Left colon (tissue), 2 donors: ENCODE data around the gene NOP16. TPM values are rescaled to one million over a fixed set of nuclear protein-coding genes. Genes with fewer than 3 reads are reported as not detected.

Experiments used
- ATAC-seq: fragments of 200-7000 bp; cut with Tn5 transposase; one replicate; pipeline ENCODE4 v1.9.1; 2020; ENCODE audit warnings: mild to moderate bottlenecking, moderate library complexity
- DNase-seq, 2 donors: peaks; one replicate each; pipeline ENCODE4 v3.0.0-alpha.2; 2020
- intact Hi-C, 2 donors: fragments of 100-400 bp; cut with DNase I in 1 of 2; cut with micrococcal nuclease in 1 of 2; formaldehyde crosslinking; loops; one replicate each; pipeline versions ENCODE4 v1.11.2 to v1.14.0; 2022; cut with DNase I, micrococcal nuclease
- total RNA-seq, 2 donors: library from RNA; stranded (reverse); fragmentation: NEBNext Ultra II Directional; extraction: Animal tissue kit (Norgen Biotek cat#: 25700); gene quantifications; one replicate each; pipeline ENCODE4 v1.2.1, GENCODE V29; 2021
- donor health status: DM: no; HTN: no; CAD: no.
- donor health status: DM: yes; HTN: yes; CAD: no.

Gene NOP16
- total RNA-seq, 2 donors from 2014 or later, result 15.9 to 24.9 TPM

DNA sequence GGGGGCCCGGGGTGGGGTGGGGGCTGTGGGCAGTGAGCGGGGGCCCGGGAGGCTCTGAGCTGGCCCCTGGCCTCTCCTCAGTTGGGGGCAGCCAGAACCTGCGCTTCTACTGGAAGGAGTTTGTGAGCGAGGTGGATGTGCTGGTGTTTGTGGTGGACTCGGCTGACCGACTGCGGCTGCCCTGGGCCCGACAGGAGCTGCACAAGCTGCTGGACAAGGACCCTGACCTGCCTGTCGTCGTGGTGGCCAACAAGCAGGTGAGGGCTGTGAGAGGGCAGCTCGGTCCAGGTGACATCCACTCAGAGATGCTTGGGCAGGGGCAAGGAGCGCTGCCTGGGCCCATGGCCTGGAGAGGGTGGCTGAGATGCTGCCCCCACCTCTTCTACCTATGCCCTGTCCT lies 19.7 kb downstream of the NOP16 start:
- intact Hi-C loops, result no loop called here
- ATAC-seq (no peak), DNase-seq (no peak)

DNA sequence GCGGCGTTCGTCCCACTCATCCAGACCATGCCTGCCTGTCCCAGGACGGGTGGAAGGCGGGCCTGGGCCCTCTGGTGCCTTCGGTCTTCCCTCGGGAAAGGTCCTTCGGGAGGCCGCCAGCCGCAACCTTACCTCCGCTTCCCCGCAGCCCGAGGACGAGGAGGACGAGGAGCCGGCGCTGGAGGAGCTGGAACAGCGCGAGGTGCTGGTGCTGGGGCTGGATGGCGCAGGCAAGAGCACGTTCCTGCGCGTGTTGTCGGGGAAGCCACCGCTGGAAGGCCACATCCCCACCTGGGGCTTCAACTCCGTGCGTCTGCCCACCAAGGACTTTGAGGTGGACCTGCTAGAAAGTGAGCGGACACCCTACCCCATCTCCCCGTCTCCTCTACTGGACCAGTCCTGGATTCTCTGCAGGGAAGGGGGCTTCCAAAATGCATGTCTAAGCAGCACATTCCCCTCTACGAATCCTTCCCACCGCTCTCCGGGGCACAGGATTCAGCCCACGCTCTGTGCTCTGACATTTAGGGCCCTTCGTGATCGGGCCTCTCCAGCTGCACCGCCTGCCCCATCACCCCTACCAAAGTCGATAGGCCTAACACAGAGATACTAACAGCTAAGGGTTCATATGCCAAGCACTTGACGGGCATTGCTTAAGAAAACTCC lies 22.0 kb downstream of the NOP16 start:
- ATAC-seq (no peak), DNase-seq (no peak)
- intact Hi-C loops, result no loop called here

DNA sequence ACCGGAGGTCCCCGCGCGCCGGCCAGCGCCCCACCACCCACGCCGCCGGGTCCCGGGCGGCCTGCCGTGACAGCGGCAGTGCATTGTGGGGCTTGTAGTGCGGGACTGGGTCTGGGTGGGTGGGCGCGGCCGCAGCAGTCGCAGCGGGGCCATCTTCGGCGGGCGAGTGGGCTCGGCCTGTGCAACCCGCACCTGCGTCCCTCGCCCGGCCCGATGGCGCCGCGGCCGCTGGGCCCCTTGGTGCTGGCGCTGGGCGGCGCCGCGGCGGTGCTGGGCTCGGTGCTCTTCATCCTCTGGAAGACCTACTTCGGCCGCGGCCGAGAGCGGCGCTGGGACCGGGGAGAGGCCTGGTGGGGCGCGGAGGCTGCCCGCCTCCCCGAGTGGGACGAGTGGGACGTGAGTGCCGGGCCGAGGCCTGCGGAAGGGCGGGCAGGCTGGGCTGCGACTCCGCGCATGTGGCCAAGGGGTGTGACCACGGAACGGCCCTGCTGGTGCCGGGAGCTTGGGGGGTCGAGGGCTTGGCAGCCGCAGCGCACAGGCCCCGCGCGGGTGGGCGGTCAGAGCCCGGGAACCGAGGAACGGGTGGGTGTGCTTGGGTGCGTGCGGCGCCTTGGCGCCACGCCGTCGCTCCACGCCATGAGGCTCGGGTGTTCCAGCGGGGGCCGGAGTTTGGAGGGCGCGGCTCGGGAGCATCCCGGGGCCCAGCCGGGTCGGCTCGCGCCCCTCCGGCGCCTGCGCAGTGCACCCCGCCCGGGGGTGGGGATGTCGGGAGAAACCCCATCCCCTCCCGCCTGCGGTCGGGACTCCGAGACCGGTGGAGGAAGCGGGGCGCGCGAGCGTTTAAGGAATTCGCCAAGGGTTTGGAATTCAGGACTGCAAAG lies 22.8 kb downstream of the NOP16 start, which contains the start of gene ARL10:
Gene ARL10 (plus strand): TSS at position 137 of the 881 bp plus-strand sequence. CDS start 77 bp downstream, at position 214.
- DNase-seq, result peak in 1 of 2 donors; percentile 46
- ATAC-seq, result no peak
- intact Hi-C loops, result no loop called here

DNA sequence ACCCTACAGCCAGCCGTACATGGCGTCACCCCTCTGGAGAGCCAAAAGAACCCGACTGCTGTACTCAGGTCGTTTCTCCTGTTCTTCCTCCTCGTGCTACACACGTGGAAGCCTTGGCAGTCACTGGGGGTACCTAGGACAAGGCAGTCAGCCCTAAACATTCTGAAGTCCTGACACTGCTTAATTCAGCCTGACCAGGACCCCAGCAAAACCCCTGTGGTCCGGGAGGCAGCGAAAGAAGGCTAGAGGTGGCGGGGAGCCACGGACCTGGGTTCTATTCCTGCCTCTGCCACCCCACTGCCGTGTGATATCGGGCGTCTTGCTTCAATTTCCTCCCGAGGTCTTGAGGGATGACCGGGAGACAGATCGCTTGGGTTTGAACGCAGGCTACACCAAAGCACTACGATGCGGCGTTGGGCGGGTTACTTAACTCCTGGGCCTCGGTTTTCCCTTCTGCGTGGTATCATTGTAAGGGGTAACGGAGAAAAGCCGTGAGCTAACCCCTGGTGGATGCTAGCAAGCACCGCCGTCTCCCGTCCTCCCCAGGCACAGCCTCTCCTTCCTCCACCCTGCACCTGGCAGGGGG lies 23.5 kb downstream of the NOP16 start:
- intact Hi-C loops, result no loop called here
- ATAC-seq, result no peak
- DNase-seq, result no peak

DNA sequence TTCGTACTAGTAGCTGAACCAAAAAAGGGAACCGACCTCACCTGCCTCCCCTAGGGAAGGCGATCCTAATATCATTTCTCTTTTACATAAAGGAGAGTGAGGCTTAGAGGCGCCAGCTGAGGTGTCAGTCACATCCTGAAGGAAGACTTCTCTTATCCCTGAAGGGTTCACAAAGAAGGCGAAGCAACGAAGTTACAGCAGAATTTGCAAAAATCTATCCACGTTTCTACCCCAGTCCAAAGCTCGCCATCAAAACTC lies 26.2 kb downstream of the NOP16 start:
- no peak for ATAC-seq
- intact Hi-C loops, result no loop called here

DNA sequence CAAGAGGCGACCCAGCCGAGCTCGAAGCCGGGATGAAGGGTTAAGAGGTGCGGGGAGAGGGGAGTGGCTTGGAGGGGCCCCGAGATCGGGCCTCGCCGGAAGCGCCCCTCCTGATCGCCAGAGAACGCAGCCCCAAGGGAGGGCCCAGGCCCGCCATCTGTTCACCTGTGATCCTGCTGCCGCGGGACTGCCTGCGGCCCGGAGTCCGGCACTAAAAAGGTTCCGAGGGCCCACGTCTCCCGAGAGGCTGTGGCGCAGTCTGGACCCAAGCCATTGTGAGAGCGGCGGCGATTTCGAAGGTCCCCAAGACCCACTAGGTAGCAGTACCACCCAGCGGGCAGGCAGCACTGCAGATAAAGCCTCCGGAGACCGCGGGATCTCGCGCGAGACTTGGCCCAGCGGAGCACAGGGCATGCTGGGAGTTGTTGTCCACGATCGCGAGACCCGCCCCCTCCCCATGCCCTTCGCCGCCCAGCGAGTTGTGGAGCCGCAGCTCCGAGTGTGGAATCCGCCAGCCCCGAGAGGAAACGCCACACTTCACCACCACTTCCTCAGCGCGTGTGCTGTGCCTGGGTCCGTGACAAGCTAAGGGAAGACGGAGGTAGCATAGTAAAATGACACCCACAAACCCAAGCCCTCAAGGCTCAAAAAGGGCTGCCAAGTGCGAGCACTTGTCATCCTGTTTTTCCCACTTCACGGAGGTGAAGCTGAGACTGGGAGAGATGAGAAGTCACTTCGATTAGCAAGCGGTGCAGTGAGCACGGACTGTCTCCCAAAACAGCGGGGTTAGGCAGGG lies 26.8 kb downstream of the NOP16 start, which contains the start of gene KIAA1191:
Gene KIAA1191 (minus strand): TSS at position 328 of the 796 bp plus-strand sequence. CDS start 2,256 bp downstream, outside the sequence.
- peak; percentile 96 to 97 for DNase-seq
- intact Hi-C loops, result no loop called here
- peak; percentile 98 for ATAC-seq

More for the DNA sequence above, 26.2 kb downstream of the NOP16 start:
- no peak for DNase-seq

DNA sequence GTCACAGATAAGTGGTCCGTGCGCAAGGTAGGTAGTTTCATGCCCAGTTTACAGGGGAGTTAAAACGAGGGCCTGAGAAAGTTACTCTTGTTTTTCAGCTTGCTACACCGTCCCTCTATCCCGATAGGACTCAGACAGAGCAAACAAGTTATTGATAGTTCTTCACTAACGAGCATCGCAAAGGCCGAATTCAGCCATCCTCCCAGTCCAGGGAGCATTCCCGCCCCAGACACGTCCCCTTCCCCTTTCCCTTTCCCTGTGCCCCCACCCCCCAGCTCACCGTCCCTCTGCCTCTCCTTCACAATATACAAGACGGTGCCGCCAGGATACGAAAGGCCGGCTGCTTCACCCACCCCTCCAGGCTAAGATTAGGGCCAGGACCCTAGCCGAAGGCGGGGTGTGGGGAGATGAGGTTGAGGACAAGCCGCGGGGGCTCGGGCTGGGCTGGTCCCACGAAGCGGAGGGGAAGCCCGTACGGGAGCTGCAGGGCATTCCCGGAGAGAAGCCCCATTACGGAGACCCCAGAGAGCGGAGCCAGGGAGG lies 27.4 kb downstream of the NOP16 start:
- ATAC-seq, result peak; percentile 43
- DNase-seq, result peak; percentile 36 to 51
- intact Hi-C loops, result no loop called here

DNA sequence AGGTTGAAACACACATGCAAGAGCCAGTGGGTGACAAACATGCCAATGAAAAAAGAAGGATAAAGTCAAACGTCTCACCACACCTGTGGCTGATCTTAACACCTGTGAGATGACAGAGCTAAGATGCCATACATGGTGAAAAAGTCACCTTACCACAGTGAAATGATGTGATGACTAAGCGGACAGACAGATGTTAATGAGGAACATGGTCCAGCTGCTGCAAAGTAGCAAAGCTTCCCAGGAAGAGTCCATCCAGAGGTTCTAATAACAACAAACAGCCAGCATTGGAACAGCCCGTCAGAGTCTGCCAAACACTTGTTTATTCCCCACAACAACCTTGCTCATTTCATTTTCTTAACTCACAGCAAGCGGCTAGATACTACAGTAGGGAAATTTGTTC lies 28.7 kb downstream of the NOP16 start:
- intact Hi-C loops, result no loop called here
- ATAC-seq (no peak), DNase-seq (no peak)

DNA sequence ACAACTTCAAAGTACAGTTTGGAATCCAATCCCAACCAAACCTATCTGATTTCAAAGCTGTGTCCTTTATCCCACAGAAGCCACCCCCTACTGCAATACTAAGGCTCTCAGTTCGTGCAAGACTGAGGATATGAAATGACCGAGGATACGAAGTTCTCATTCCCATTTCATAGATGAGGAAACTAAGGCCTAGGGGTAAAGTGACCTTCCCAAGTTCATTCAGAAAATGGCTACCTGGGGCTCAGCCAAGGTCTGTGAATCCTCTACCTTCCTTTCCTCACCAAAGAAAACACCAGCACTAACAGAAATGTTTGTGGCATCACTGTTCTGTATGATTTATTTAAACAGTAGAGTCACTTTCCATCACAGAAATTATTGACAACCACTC lies 32.2 kb downstream of the NOP16 start:
- no peak for ATAC-seq
- intact Hi-C loops, result no loop called here
- no peak for DNase-seq

DNA sequence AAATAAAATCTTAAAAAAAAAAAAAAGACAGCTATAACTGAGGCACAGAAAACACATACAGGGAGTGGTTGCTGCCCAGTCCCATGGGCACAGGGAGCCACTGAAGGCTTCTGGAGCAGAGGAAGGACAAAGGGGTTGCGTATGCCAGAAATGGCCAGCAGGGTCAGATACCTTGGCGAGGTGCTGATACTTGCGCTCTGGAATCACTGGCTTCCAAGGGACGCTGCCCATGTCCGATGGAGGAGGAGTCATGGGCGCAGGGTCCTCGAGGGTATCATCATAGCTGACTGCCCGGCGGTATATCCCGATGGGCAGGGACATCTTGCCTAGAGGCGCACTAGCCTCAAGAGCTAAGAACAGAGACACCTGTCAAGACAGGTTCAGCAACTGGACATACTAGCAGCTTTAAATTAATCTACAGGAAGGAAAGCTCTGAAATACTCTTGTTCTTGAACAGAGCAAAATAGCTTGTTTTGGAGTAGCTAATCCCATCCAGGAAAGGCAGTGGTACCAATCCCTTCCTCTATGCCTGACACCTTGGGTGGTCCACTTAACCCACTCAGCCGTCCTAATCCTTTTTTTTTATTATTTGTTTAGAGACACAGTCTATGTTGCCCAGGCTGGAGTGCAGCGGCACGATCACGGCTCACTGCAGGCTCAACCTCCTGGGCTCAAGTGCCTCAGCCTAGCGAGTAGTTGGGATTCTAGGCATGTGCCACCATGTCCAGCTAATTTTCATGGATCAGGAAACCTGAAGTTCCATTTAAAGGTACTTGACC lies 32.8 kb downstream of the NOP16 start:
- DNase-seq (no peak), ATAC-seq (no peak)
- intact Hi-C loops, result no loop called here

DNA sequence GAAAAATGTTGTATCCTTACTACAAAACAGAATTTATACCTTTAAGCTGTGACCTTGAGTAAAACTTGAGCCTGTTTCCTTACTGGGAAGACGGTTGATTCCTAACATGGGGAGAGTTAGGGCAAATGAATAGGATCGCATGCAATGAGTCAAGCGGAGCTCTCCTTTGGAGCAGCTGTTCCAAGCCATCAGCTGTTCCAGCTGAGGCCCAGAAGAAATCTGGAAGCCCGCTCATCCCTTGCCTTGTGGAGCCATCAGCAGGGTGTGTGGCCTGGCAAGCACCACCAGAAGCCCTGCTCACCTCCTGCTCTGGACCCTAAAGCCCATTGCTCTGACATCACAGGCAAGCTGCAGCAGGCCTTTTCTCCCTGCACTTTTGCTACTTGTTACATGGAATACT lies 34.9 kb downstream of the NOP16 start:
- ATAC-seq (no peak), DNase-seq (no peak)
- intact Hi-C loops, result no loop called here

DNA sequence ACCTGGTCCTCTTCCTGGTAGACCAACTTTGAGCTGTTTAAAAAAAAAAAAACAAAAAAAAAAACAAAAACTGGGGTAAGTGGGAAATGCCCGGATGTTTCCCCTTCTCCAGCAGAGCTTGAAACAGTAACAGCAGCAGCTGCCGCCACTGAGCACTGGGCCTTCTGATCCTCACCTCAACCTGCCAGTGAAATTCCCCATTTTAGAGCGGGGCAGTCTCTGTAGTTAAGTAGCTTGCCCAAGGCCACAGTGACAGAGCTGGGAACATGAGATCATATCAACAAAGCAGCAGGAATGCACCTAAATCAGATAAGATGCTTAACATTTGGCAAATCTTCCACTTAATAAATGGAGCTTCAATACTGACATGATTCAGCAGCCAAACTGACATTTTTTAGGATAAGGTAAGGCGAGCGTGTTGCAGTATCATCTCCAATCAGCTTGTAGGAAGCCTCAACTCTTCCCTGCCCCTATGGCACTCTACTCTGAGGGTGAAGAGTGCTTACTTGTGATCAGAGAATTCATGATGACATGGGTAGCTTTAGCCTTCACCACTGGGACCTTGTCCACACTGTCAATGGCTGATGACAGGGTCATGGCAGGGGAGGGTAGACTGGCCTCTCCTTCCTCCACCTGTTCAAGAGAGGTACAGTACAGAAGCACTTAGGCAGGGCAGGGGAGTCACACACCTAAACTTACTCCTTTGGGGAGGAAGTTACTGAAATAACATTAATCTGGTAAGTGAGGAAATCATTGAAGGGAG lies 36.1 kb downstream of the NOP16 start:
- intact Hi-C loops, result no loop called here
- no peak for DNase-seq
- ATAC-seq, result no peak

DNA sequence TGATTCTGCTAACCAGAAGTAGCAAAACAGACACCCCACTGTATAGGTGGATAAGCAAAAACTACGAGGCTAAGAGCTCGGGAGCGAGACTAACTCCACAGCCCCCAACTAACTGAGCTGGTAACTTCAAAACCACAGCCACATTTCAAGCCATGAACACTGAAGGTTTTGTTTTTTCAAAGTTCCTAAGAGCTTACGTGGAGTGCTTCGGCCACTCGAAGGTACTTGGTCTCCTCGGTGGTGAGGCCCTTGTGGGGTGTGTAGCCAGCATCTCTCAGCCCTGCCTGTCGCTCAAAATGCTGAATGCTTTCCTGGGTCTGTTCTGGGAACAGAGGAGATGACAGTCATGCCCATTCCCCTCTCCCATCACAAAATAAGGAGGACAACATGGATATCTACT lies 38.0 kb downstream of the NOP16 start:
- DNase-seq (no peak), ATAC-seq (no peak)
- intact Hi-C loops, result no loop called here

DNA sequence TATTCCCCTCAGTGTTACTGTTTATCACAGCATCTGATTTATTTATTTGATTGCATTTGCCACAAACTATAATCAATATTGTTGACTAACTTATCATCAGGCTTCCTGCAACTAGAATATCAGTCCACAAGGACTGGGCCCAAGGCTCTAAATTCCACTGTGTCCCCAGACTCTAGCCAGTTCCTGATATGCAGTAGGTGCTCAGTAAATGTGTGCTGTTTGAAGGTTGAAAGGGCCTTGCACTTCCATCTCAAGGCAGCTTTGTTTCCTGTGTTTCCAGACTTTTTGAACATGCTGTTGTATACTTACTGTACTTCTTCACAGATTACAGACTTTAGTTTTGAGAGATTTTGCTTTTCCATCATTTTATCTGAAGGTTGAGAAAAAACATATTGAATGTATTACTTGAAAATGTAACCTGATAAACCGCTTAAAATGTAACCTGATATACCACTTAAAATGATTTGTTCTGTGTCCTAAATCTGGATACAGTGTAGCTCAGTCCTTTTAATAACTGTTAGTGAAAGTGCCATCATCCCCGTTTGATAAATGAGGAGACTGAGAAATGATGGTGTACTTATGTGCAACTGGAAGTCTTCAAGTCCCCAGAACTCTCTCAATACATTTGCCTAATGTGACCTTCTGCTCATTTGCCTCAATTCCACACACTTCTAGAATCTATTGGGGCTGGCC lies 45.5 kb downstream of the NOP16 start:
- no peak for ATAC-seq
- DNase-seq, result no peak

DNA sequence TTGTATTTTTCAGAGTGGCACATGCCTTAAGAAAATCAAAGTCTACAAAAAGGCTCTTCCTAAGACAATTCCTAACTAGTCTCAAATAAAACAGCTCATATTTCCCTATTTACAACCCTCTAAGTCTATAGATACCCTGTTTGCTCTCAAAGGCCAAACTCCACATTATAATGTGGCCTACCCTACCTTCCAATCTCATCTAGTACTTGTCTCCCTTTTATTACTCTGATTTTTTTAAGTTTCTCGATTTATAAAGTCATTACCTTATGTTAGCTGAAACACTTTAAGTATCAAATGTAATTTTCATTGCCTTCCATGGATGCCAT lies 46.3 kb downstream of the NOP16 start:
- intact Hi-C loops, result no loop called here
- ATAC-seq, result peak; percentile 68
- DNase-seq, result no peak

More for the DNA sequence above, 45.5 kb downstream of the NOP16 start:
- intact Hi-C loops, result no loop called here

DNA sequence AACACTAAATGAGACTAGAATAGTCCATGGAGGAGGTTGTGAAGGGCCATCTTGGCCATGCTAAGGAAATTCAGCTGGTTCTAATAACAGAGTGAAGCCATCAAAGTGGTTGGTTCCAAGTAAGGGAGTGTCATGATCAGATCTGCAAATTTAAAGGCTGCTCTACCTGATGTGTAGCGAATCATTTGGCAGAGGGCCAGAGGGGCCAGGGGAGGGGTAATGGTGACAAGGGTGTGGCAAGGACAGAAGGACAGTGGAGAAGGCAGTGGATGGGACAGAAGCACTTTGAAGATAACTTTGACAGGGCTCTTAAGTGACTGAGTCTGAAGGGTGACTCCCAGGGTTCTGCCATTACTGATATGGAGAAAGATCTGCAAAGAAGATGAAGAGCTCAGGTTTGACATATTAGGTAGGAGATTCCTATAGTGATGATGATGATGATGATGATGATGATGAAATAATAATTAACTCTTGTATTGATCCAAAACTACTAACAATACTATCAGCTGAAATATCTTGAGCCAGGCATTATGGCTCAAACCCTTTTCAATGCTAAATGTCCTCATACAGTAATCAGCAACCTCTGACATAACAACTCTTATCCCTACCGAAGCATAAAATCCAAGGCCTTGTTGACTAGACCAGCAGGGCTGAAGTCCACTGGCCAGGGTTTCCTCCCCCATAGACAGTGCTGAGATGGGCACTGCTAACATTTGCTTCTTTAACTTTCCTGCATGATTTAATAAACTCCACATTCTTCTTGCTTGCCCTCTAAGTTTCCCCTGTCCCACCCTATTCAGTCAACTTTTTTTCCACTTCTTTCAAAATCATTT lies 46.9 kb downstream of the NOP16 start:
- intact Hi-C loops, result no loop called here

More for the DNA sequence above, 46.9 kb downstream of the NOP16 start:
- DNase-seq (peak in 1 of 2 donors; percentile 11), ATAC-seq (peak; percentile 81)
